Limb (tissue), 2 donors: ENCODE results near the gene KCNG2.

Source experiments
- DNase-seq, 2 donors: peaks; one replicate each; pipeline ENCODE4 v3.0.0-alpha.2; 2016; ENCODE audit errors: extremely low spot score in 2 of 2

Gene KCNG2

DNA sequence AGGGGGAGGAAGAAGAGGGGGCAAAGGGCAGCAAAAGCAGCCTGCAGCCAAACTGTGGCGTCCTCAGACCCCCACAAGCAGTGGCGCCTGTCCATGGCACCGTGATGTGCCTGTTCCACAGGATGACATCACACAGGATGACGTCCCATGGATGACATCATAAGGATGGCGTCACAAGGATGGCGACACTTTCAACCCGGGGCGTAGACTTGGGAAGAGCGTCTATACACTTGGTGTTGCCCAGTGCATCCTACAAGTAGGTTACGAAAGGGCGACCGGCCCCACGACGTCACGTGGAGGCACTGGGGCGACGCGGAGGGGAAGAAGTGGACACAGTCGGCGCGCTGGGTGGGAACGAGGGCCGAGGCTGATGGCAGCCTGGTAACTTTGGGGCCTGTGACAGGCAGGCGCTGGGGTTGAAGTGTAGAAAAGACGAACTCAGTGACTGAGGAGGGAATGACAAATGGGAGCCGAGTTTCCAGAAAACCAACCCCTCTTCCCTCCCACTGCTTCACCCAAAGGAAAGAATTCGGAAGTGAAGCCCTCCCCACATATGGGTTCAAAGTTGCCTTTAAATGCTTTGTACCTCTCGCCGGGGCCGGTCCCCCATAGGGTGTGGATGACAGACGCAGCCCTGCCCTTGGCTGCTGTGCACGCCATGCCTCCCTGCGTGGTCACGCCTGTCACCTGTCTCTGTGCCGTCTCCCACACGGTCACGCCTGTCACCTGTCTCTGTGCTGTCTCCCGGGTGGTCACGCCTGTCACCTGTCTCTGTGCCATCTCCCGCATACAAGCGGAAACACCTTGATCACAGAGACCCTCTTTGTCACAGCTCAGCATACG is 13.4 kb upstream of the KCNG2 start:
- DNase-seq: no peak

DNA sequence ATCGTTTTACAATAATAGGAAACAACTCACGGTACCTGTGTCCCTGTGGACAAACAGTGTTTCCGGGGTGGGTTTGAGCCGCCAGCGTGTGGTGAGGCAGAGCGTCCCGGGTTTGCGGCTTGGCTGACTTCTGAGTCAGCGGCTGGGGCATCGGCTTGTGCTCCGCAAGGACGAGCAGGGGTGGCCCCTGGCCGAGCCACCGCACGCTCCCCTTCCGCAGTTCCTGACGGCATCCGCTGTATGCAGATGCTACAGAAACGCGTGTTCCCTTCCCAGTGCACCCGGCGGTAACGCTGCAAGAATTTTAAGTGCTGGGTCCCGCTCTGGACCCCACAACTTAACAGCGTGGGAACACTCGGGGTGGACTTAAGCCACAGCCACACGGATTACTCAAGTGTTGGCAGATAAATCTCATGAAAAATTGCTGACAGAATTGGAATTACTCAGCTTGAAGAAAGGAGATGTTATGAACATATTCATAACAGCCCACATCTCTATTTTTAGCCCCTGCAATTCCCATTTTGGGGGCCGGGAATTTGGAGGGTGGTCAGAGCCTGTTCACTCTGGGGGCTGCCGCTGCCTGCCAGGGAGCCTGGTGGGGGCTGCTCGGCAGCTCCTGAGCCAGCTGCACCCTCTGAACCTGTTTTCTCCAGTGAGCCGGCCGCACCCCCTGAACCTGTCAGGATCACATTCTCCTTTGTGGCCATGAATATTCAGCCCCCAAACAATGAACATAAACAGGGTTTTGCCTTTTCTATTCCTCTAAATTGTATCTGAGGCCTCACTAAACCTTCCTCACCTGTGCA is 12.6 kb upstream of the KCNG2 start:
- DNase-seq: no peak

DNA sequence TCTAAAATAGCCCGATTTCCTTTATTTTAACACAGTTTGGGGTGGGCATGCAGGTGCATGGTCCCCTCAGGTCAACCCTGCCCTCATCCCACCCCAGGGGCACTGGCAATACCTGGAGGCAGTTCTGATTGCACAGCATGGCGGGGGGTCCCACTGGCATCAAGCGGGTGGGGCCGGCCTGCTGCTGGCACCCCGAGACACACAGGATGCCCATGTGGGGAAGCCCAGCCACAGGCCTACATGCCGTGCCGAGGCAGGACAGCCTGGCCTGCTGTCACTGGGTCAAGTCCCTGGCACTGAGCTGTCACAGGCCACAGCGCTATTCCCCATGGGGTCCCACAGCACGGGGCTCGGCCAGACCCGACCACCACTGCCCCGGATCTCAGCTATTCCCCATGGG is 11.9 kb upstream of the KCNG2 start:
- no peak for DNase-seq

DNA sequence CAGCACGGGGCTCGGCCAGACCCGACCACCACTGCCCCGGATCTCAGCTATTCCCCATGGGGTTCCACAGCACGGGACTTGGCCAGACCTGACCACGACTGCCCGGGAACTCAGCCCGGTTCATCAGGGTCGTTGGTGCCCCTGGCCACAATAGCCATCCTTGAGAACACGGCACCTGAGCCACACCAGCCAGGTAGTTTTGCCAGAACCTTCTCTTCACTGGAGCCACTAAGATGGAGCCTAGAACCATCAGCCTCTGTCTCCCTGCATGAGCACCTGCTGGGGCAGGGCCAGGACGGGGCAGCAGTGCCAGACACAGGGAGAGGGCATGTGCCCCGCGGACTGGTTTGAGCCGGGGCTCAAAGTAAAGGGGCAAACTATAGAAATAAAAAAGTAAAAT is 11.4 kb upstream of the KCNG2 start:
- no peak for DNase-seq

DNA sequence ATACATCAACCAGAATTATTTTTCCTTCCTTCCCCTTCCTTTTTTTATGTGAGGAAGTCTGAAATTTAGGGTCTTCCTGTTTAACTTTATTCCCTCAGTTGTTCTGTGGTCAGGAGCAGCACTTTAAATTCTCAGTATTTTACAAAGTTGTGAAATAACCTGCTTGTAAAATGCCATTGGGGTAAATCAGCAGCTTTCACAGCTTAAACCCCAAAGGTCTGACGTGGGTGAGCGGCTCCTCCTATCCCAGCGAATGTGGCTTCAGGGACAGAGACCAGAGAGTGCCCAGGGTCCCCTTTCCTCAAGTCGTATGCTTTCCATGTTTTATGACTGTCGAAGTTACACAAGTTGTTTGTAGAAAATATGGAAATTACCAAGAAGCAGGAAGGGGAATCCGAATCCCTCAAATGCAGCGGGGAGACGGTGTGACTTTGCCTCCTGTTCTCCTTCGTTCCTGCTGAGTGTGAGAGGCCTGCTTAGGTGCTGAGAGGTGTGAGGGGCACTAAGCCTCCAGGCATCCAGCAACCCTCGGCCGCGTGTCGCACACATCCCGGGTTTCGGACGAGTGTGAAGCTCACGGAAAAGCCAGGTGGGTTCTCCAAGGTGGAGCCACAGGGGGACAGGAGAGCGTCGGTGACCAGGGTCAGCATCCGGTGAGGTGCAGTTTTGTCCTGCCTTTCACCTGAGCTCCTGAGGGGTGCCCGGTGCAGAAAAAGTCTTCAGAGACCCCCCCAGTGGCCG is 10.8 kb upstream of the KCNG2 start:
- DNase-seq: no peak

DNA sequence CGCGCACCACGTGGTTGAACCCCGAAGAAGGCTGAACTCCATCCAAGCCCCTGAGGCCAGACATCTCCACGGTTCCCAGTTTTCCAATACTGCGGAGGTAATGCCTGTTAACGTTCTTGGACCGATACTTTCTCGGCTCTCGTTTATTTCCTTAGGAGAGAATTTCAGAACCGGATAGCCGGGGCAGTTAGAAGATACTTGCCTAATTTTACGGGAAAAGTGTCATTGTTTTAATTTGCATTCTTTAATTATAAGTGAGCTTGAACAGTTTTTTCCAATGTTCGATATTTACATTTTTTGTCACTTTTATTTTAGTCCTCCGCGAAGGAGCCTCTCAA is 10.2 kb upstream of the KCNG2 start:
- no peak for DNase-seq

DNA sequence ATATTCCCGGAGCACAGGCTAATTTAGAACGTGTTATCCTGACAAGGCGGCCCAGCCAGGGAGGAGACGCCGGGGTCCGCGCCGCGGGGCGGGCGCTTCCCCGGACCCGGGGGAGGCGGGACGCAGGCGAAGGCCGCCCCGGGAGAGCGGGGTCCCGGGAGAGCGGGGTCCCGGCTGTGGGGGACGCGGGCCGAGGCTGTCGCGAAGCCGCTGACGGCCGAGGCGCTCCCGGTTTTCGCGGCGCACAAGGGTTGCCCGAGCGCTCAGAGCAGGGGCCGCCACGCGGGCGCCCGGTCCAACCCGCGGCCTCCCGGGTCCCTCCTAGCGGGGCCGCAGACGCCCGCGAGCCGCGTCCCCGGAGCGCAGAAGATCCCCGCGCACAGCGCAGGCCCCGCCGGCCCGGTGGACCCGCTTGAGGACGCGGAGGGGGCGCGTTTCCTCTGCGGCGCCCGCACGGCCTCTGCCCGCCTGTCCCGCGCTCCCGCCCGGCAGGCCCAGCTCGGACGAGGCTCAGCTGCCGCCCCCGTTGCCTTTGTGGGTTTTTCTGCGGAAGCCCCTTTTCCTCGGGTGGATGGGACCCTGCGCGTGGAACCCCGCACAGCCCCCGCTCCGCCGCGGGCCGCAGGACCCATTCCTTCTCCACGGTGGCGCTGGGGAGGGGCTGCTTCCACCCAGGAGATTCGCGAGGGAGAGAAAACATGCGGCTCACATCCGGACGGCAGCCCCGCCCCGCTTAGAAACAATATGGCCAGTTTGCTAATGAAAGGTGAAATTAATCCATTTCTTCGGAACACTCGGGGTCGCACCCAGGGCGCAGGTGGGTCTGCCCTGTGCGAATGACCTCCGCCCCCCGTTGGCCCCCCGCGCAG is 9.6 kb upstream of the KCNG2 start:
- peak in 1 of 2 donors; percentile 59 for DNase-seq

DNA sequence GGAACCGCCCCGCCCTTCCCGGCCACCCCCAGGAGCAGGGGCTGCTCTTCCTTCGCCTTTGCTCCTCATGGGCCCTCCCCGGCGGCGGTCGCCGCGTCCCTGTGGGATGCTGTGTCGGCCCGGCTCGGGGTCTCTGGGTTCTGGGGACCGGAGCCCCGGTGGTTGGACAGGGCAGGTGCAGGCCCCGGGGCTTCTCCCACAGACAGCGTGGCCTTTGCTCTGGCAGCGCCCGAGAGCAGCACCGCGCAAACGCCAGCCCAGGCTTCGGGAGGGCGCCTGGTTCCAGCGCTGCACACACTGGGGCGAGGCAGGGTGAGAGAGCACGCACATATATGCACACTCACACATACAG is 9.0 kb upstream of the KCNG2 start:
- no peak for DNase-seq

DNA sequence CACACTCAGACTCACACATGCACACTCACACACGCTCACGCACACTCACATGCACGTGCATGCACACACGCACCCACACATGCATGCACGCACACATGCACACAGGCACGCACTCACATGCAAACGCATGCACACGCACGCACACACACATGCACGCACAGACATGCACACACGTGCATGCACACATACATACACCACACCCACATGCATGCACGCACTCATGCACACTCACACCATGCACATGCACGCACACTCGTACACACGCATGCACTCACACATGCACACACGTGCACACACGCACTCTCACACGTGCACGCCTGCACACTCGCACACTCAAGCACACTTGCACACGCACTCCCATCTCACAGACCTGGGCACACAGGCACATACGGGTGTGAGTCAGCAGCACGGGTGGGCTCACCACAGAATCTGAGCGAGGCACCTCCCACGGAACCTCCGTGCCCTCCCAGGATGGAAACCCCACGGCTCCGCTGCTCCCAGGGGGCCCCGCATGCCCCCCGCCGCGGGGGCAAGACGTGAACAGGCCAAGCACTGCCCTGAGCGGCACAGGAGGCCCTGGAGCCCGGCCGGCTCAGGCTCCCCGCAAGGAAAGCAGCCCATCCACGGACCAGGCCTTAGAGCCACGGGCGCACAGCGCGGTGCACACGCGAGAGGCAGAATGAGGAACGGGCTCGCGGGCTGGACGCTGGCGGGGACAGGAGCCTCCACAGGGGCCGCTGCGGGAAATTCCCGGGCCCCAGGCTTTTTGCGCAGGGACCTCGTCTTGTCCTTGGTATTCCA is 8.4 kb upstream of the KCNG2 start:
- DNase-seq: no peak

DNA sequence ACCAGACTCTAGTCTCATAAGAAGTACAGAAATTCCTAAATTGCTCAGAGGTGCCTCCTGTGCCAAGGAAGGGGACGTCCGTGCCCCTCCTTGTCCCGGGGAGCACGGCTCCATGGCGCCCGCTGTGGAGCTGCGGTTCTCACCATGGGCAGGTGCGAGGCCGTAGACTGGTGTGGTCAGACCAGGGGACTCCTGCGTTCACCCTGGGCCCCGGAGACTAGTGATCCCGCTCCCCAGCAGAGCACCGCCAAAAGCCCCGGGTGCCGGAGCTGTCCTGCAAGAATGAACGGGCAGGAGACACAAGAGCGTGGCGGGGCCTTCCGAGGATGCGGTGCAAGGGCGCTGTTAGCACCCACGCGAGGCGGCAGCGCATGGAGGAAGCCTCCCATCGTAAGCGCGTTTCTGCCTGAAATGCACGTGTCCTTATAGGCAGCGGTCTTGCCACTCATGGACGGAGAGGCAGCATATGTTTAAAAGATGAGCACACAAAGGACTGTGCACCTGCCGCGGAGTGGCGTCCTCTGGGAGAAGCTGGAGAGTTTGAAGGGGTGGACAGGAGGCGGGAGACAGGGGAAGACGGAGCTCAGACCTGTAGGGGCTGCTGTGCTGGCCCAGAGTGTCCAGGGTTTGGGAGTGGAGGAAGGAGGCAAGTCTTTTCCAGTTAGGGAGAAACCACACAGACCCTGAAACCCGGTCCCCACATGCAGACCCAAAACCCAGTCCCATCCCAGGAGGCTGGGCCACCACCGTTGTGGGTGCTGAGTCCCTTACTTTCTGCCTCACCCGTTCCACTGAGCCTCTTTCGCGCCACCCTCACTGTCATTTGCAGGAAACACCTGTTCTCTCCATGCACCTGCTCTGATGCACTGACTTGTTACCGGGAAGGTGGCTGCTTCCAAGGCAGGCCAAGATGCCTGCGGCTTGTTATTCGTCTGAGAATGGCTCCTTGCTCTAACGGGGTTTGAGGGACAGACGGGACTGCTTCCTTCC is 7.5 kb upstream of the KCNG2 start:
- no peak for DNase-seq

DNA sequence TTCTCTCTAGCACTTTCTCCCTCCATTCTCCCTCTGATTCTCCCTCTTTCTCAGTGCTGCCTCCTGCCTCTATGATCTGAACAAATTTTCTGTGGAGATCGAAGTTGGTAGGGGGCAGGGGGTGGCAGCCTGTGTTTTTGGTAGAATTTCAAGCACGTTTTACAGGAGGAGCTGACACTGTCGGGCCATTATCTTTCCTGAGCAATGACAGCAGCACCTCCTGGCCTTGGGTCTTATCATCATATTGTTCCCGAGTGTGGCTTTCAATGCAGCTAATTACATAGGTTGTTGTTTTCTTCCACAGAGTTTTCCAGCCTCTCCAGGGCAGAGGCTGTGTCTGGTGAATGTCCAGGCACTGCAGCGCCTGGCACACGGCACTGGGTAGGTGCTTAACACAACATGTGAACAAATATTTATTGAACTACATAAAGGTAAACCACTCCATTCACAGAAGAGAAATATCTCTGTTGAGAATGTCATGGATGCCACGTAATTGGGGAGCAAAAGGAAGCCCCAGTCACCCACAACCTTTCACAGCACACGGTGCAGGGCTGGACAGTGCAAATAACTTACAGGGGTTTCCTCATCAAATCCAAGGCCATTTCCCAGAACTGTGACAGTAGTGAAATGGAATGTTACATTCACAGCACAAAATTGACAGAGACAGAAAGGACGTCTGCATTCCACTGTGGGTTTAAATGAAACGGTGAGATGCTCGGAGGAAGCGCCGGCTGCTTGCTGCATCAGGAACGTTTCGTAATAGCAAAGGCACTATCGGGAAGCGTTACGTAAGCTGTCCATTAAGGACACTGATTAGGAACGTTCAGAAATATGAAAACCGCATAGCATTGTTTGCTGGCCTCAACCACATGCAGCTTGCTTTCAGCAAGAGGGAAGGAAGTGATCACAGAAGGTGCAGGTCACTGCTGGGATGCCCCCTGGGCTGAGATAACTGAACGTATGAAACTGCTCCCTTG is 6.5 kb upstream of the KCNG2 start:
- DNase-seq: no peak

DNA sequence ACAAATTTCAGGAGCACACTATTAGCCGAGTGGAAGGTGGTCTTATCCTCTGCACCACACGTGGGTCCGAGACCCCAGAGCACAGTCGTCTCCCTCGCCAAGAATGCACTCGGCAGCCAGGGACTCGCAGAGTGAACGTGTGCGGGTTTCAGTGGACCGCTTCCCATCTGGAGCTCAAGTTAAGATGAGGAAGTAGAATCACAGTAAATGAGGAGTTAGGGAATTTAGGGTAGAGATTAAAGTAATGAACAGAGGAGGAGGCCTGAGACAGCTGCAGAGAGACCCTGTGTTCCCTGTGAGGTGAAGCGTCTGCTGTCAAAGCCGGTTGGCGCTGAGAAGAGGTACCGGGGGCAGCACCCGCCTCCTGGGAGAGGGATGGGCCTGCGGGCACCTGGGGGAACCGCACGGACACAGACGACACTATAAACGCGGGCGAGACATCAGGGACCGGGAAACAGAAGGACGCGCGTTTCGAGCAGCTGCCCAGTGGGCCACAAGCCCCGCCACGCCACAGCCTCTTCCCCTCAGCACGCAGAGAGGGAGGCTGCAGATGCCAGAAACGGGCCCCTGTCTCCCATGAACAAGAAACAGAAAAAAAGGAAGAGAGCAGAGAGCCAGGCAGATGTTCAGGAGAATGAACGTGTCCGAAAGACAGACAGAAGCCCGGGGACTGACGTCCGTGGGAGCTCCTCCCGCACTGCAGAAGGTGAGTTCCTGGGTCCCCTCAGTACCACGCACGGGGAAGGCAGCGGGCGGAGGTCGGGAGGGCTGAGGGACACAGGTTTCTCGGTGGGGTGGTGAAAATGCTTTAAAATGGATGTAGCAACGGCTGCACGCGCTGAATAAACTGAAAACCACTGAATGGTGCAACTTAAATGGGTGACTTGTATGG is 5.4 kb upstream of the KCNG2 start:
- no peak for DNase-seq

DNA sequence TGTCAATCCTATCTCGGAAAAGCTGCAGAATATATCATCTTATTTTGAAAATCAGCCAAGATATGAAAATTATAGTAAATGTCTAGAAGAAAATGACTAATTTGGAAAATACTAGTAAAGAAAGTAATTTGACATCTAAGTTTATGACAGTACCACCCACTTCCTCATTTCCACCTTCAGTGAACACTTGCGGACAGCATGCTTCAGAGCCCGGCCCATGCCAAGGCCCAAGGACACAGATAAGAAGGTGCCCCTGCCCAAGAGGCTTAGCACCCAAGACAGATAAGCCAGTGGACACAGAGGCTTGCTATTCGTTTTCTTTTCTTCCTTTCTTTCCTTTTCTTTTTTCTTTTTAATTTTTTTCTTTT is 4.8 kb upstream of the KCNG2 start:
- DNase-seq: no peak

DNA sequence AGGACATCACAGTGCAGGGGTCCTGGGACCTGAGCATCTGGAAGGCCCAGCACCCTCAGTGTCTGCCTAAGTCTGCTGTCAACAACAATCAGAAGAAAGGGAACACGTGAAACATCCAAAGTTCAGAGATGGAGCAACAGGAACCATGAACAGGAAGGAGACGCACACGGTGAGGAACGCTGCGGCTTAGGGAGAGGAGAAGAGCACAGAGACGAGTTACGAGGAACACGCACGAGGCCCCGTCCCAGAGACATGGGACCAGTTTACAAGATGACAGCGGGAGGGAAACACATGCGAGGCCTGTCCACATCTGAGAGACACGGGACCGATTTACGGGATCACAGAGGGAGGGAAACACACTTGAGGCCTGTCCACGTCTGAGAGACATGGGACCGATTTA is 2.9 kb upstream of the KCNG2 start:
- no peak for DNase-seq

DNA sequence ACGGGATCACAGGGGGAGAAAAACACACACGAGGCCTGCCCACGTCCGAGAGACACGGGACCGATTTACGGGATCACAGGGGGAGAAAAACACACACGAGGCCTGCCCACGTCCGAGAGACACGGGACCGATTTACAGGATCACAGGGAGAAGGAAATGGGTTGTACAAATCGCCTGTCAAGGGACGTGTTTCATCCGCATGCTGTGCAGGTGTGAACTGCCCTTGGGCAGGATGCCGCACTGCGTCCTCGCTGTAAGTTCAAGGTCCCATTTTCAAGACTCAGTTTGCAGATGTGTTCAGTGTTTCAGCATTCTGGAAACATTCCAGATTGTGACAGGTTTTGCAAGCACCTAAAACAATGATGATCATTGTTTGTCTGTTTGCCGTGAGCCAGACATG is 2.3 kb upstream of the KCNG2 start:
- DNase-seq: no peak

DNA sequence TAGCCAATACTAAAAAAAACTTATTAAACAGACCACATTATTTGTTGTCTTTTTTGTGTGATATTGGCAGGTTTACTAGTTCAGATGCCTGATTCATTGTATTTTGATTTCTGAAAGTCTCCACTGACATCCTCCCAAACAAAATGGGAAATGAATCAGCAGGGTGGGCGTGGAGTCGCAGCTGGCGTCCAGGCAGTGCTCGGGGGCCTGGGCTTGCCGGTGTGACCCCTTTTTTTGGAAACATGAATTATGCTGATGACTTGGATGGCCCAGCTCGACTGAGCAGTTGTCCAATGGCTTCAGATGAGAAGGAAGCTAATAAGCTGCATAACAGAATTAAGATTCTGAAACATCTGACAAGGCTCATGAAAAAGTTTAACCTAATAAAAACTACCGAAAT is 1.7 kb upstream of the KCNG2 start:
- DNase-seq: no peak
